GM12892 (cell line): Measurements from ENCODE around the gene PGA4.

ENCODE experiments used
- DNase-seq: peaks from one replicate; pipeline ENCODE4 v3.0.0; 2011; ENCODE audit not compliant: insufficient read length
- FAIRE-seq: peaks from 2 replicates; lab custom pipeline; 2011; peaks lifted over from hg19 to GRCh38; lab: Jason Lieb, UNC
- POLR2A ChIP-seq: IDR thresholded peaks from 2 replicates; pipeline ENCODE4 v1.6.1; 2011; ENCODE audit warnings: low read depth, low read length, control low read depth
- POLR2AphosphoS5 ChIP-seq: IDR thresholded peaks from 2 replicates; pipeline ENCODE4 v1.6.1; 2011; ENCODE audit warnings: low read depth, low read length, control low read depth
- TAF1 ChIP-seq: IDR thresholded peaks from 2 replicates; pipeline ENCODE4 v1.6.1; 2011; ENCODE audit warnings: low read depth, mild to moderate bottlenecking, control low read depth, low read length, borderline replicate concordance

The PGA4 gene

DNA sequence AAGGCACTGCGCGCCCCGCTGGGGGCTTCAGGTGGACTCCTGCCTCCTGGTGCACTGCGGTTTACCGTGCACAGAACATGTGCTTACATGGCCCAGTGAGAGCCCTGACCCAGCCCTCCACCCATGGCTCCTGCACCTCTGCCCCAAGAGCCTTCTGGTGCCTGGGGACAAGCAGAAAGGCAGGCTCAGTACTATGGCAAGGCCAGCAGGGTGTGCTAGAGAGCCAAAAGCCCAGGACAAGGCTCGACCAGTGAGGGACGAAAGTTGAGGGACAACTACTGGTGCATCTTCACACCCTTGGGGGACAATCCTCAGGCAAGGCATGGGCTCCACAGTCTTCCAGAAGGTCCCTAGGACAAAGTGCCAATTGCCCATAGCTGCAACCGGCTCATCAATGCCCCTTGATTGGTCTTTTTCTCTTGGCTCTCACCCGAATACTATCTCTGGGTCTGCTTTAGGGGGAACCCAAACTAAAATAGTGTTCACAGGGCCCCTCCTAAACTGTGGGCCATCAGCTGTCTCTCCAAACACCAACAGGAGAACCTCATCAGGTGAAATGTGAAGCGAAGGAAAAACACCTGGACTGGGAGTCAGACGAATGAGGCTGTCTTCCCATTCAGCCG, 32.4 kb downstream of the PGA4 start:
- FAIRE-seq: peak; percentile 87
- no peak for TF ChIP-seq POLR2A
- DNase-seq: peak; percentile 80

DNA sequence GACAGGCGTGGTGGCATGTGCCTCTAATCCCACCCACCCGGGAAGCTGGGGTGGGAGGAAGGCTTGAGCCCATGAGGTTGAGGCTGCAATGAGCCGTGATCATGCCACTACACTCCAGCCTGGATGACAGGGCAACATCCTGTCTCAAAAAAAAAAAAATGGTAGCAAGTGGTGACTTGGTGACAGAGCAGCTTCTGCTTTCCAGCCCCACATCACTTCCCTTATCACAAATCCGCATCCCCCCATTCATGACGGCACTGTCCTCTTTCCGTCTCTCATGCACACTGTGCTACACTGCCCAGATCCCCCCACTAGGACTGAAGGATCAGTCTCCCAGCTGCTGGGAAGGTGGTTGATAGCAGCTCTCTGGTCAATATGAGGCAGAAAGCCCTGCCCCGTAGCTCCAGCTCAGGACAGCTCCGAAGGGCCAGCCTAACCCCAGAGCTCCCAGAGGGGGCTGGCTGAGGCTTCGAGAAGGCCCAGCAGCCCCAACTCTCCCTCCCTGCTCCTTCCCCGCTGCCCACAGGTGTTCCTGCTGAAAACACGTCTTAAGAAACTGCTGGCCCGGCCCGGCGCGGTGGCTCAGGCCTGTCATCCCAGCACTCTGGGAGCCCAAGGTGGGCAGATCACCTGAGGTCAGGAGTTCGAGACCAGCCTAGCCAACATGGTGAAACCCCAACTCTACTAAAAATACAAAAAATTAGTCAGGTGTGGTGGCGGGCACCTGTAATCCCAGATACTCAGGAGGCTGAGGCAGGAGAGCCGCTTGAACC, 34.7 kb downstream of the PGA4 start:
- DNase-seq (no peak), FAIRE-seq (no peak)
- no peak for TF ChIP-seq POLR2AphosphoS5
- no peak for TF ChIP-seq POLR2A

DNA sequence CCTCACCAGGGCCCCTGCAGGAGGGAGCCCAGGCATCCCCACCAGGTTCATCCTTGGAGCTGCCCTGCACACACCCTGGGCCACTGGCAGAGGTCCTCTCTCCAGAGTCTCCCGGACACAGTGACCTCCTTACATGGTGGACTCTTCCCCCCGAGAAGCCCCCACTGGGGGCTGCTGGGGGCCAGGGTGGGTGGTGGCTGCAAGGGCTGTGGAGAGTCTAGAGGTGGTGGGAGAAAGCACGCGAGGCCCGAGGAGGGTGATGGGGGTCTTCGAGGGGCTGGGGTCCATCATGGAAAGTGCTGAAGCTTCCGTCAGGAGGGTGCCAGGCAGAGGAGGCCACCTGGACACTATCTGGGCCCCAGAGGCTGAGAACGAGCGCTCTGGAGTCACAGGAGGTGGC, 36.4 kb downstream of the PGA4 start:
- TF ChIP-seq POLR2AphosphoS5 (no peak), TAF1 (no peak), POLR2A (no peak)
- FAIRE-seq (no peak), DNase-seq (no peak)

DNA sequence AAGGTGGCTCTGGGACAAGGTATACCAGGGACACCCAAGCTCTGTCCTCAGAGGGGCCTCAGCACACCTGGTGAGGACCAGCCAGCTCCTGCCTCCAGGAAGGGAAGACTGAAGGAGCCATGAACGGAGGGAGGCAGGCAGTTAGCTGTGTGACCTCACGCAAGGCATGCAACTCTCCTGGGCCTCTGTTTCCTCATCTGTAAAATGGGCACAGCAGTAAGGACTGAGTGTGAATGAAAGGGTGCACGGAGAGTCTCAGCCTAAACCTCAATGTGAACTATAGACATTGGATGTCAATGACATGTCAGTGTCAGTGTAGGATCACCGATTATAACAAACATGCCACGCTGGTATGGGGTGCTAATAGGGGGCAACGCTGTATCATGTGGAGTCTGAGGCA, 37.2 kb downstream of the PGA4 start:
- TF ChIP-seq TAF1: no peak
- no peak for TF ChIP-seq POLR2AphosphoS5
- TF ChIP-seq POLR2A: no peak
- FAIRE-seq (no peak), DNase-seq (no peak)

DNA sequence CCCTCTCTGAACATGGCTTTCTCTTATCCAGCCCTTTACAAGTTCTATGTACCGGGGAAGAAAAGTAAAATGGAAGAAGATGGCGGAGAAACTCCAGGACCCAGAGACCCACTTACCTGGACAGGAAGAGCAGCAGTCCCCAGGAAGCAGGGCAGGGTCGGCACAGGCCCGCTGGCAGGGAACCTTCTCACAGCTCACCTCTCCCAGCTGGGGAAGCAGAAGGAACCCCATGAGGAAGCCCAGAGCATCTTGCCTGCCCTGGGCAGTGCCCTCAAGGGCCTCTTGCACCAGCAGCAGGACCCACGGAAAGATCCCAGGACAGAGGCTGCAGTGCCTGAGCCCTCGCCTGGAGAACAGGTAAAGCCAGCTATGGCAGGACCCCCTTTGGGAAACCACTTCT, 42.2 kb downstream of the PGA4 start:
- FAIRE-seq: no peak
- TF ChIP-seq TAF1 (no peak), POLR2AphosphoS5 (no peak)

DNA sequence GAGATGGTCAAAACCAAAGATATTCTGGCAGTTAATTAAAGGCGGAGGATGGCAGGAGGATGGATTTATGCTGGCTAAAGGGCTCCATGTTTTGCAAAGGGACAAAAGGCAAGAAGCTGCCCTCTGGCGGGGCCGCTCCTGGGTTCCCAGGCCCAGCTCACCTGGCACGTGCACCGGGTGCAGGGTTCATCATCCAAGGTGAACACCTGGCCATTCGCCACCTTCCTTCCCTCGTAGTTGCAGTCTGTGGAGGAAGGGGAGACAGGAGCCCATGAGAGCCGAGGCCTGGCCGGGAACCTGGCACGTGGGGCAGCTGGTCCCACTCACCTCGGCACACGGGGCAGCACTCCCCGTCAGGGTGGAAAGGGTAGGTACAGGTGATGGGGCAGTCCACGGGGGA, 42.6 kb downstream of the PGA4 start:
- TF ChIP-seq TAF1 (no peak), POLR2AphosphoS5 (no peak), POLR2A (no peak)
- DNase-seq (no peak), FAIRE-seq (no peak)

More for the DNA sequence above, 42.2 kb downstream of the PGA4 start:
- no peak for DNase-seq

DNA sequence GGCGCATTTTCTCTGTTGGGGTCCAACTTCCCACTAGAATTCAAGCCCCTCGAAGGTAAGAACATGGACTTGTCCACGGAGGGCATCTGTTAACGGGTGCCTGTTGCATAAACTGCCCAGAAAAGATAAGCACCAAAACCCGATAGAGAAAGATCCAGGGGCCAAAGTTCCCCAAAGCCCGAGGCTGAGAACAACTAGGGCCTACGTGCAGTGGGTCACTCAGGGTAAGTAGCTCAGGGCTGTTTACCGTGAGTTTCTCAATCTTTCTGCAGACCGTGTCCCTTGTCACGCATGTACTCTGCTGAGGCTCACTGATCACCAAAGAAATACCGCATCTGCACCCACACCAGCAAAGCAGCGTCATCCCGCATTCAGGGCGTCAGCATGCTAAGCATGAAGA, 43.2 kb downstream of the PGA4 start:
- FAIRE-seq (no peak), DNase-seq (no peak)
- no peak for TF ChIP-seq POLR2A

DNA sequence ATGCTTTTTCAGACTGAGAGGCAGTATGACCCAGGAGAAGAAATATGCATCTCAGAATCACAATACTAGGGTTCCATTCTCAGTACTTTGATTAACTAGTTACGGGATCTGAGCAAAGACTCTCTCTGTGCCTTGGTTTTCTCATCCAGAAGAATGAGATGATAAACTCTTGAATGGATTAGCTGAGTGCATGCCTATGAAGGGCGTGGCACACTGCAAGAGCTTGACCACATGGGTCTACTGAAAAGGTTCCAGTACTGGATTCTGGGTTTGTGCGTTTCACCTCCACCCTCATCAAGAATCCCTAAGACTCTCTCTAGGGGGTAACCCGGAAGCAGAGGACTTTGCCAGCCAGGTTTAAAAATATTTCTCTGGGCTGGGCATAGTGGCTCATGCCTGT, 44.5 kb downstream of the PGA4 start:
- DNase-seq: no peak

DNA sequence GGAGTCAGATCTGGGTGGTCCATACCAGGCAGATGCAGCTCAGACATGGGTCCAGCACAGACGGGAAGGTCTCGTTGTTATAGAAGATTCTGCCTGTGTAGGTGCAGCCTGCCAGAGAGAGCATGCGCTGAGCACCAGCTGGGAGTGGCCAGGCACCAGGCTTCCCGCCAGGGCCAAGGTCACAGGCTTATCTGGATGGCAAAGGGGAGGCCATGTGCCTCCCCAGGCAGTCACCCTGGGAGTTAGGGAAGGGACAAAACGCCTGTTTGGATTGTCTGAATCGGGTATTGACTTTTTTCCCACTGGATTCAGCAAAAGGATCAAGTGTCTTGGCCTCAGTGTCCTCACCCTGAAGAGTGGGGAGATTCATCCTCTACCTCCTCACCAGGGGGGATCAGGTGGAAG, 45.3 kb downstream of the PGA4 start:
- FAIRE-seq (no peak), DNase-seq (no peak)
- TF ChIP-seq TAF1: no peak
- TF ChIP-seq POLR2A: no peak
- no peak for TF ChIP-seq POLR2AphosphoS5

More for the DNA sequence above, 44.5 kb downstream of the PGA4 start:
- TF ChIP-seq POLR2A (no peak), POLR2AphosphoS5 (no peak), TAF1 (no peak)
- FAIRE-seq: no peak

DNA sequence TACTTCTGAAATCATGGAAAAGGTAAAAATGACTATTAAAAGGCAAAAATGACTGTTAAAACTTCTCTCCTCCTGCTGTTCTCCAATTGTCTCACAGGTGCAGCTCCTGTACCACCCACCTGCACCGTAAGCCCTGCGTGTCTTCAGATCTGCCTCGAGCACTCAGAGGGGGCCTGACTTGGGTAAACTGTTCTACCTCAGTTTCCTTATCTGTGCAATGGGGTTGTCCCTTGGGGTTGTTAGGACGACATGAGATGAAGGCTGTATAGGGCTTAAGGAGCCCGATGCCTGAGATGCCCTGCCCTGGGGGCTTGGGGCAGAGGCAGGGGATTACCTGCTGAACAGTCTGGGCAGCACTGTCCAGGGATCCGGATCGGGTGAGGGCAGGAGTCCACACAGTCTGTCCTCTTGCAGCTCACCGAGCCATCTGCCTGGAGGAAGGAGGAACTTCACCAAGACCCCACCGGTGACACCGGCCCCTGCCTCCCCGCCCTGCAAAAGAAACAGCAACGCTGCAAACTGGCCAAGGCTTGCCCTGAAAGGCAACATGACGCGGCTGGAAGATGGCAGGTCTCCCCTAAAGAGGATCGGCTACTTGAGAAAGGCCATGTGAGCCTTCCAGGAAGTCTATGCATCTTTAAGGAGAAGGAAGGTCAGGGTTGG, 46.6 kb downstream of the PGA4 start:
- FAIRE-seq: no peak
- TF ChIP-seq TAF1 (no peak), POLR2AphosphoS5 (no peak), POLR2A (no peak)

DNA sequence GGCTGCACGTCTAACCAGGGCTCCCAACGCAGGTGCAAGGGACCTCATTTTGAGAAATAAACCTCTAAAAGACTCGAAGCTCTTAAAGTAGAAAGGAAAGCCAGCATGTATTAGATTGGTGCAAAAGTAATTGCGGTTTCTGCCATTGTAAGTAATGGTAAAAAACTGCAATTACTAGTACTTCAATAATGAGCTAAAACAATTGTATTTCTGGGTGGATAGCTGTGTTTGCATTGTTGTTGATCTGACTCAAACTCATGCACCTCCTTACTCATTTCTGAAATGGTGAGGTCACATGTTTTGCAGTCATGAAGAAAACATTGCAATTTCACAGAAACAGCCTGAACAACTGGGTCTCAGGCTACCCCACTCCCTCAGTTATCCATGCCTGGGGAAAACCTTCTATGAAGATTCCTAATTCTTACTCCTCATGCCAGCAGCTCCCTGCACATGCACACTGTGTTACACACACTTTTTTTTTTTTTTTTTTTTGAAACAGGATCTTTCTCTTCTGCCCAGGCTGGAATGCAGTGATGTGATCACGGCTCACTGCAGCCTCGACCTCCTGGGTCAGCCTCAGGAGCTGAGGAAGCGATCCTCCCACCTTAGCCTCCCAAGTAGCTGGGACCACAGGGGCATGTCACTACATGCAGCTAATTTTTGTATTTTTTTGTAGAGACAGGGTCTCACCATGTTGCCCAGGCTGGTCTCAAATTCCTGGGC, 48.4 kb downstream of the PGA4 start:
- FAIRE-seq: no peak
- DNase-seq: no peak
- TF ChIP-seq POLR2A (no peak), TAF1 (no peak), POLR2AphosphoS5 (no peak)

More for the DNA sequence above, 46.6 kb downstream of the PGA4 start:
- no peak for DNase-seq

DNA sequence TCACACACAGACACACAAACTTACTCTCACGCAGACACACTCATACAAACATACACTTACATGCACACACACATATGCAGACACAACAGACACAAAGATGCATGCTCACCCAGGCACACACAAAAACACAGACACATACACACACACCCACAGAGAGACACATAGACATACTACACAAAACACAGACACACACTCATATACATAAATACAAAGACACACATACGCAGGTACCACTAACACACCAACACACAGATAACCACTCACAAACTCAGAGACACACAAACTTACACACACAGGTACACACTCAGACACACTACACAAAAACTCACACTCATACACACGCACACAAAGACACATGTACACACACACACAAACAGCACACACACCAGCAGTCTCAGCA, 50.6 kb downstream of the PGA4 start:
- DNase-seq (no peak), FAIRE-seq (peak; percentile 57)

More for the DNA sequence above, 50.6 kb downstream of the PGA4 start:
- no peak for TF ChIP-seq POLR2A
